Type B pancreatic cell (in vitro differentiated cells): ENCODE measurements around the gene TRIO. TPM values are rescaled to one million over a fixed set of nuclear protein-coding genes. Genes with fewer than 3 reads are reported as not detected.
A peak's percentile ranks its signal among the peaks of the same experiment; 100 is the strongest.

Source experiments
- DNase-seq: peaks from one replicate; pipeline ENCODE4 v3.0.0; 2021; ENCODE audit warnings: mixed read lengths; ENCODE audit not compliant: unreplicated experiment; ENCODE audit errors: extremely low spot score
- H3K27ac Mint-ChIP-seq: 2 replicates; pipeline ENCODE4 v1.8.0; 2021; ENCODE audit warnings: mild to moderate bottlenecking, mixed read lengths
- H3K27me3 Mint-ChIP-seq: 2 replicates; pipeline ENCODE4 v1.8.0; 2021; ENCODE audit warnings: mixed read lengths
- H3K36me3 Mint-ChIP-seq: 2 replicates; pipeline ENCODE4 v1.8.0; 2021; ENCODE audit warnings: mixed read lengths
- H3K4me1 Mint-ChIP-seq: one replicate; pipeline ENCODE4 v1.8.0; 2021; ENCODE audit warnings: mixed read lengths; ENCODE audit not compliant: unreplicated experiment
- H3K4me3 Mint-ChIP-seq: 2 replicates; pipeline ENCODE4 v1.8.0; 2021; ENCODE audit warnings: mild to moderate bottlenecking, mixed read lengths
- H3K9me3 Mint-ChIP-seq: 2 replicates; pipeline ENCODE4 v1.8.0; 2021; ENCODE audit warnings: mixed read lengths
- total RNA-seq: library from RNA; stranded (reverse); gene quantifications from 2 replicates; pipeline ENCODE4 v1.2.1, GENCODE V29; 2021; ENCODE audit warnings: low replicate concordance
- TF ChIP-seq, protein P1 (sequence below): fragments of 200-600 bp; sonication (generic); conservative IDR thresholded peaks from 2 replicates; pipeline ENCODE4 v1.5.0; 2021; ENCODE audit warnings: antibody characterized with exemption, mild to moderate bottlenecking

TRIO gene
- total RNA-seq, 1 donor from 2014 or later = 145 TPM

DNA sequence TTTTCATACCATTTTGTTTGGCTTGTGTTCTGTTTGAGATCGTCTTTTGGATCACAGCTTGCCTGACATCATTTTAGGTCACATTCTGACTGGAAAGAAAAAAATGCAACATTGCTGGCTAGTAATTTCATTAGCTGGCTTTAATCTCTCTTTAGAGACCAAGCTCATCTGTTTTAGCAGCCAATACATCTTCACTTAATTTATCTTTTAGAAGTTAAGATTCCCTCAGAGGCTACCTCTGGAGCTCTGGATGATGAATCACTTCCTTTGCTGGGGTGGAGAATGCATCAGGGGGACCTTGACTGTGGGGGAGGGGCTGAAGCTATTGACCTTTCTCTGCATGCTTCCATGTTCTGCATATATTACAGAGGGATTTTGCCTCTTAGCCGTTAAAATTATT is 256.9 kb downstream of the TRIO start:
- TF ChIP-seq, protein P1, sequence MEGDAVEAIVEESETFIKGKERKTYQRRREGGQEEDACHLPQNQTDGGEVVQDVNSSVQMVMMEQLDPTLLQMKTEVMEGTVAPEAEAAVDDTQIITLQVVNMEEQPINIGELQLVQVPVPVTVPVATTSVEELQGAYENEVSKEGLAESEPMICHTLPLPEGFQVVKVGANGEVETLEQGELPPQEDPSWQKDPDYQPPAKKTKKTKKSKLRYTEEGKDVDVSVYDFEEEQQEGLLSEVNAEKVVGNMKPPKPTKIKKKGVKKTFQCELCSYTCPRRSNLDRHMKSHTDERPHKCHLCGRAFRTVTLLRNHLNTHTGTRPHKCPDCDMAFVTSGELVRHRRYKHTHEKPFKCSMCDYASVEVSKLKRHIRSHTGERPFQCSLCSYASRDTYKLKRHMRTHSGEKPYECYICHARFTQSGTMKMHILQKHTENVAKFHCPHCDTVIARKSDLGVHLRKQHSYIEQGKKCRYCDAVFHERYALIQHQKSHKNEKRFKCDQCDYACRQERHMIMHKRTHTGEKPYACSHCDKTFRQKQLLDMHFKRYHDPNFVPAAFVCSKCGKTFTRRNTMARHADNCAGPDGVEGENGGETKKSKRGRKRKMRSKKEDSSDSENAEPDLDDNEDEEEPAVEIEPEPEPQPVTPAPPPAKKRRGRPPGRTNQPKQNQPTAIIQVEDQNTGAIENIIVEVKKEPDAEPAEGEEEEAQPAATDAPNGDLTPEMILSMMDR = no peak
- DNase-seq = no peak
- H3K27me3 Mint-ChIP-seq = no peaks in the 10 kb centered on the region
- no peak overlapping the region for H3K4me3 Mint-ChIP-seq
- H3K9me3 Mint-ChIP-seq = no peaks in the 10 kb centered on the region
- H3K27ac Mint-ChIP-seq = no peak overlapping the region
- peaks cover 26% of the 10 kb centered on the region for H3K4me1 Mint-ChIP-seq
- peaks cover 31% of the 10 kb centered on the region for H3K36me3 Mint-ChIP-seq

- no peak overlapping the region for H3K27ac Mint-ChIP-seq
- H3K4me3 Mint-ChIP-seq = no peak overlapping the region
- H3K27me3 Mint-ChIP-seq = no peaks in the 10 kb centered on the region
- DNase-seq = no peak
- peaks cover 36% of the 10 kb centered on the region for H3K36me3 Mint-ChIP-seq
- H3K9me3 Mint-ChIP-seq = no peaks in the 10 kb centered on the region
- H3K4me1 Mint-ChIP-seq = peaks cover 31% of the 10 kb centered on the region
- TF ChIP-seq, protein P1 = no peak
These were observed 257.5 kb downstream of the TRIO start for GRCh38 chr5:14400611-14401010.

DNA sequence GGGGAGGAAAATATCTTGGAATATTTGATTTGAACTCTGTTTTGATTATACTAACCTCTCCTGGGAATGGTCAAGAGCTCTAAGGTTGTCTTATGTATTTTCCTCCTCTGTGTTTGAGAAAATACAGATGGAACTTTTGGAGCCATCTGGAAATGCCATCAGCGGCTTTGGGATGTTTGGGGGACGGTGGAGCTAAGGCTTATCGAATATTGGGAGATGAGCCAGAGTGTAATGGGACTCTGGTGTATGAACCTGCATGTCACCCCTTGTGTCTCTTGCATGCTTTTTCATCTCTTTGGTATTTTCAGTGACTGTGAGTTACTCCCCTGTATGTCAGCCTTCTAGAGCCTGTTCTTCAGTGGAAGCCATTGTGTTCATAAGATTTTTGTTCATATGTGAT is 258.5 kb downstream of the TRIO start:
- no peak overlapping the region for H3K4me3 Mint-ChIP-seq
- peaks cover 42% of the 10 kb centered on the region for H3K36me3 Mint-ChIP-seq
- TF ChIP-seq, protein P1 = no peak
- peaks cover 32% of the 10 kb centered on the region for H3K4me1 Mint-ChIP-seq
- no peak overlapping the region for H3K27ac Mint-ChIP-seq
- no peaks in the 10 kb centered on the region for H3K27me3 Mint-ChIP-seq
- no peaks in the 10 kb centered on the region for H3K9me3 Mint-ChIP-seq
- no peak for DNase-seq

- Mint-ChIP-seq H3K4me3 (no peak overlapping the region), H3K4me1 (peaks cover 32% of the 10 kb centered on the region)
These were observed 259.3 kb downstream of the TRIO start for GRCh38 chr5:14402424-14402823.

DNA sequence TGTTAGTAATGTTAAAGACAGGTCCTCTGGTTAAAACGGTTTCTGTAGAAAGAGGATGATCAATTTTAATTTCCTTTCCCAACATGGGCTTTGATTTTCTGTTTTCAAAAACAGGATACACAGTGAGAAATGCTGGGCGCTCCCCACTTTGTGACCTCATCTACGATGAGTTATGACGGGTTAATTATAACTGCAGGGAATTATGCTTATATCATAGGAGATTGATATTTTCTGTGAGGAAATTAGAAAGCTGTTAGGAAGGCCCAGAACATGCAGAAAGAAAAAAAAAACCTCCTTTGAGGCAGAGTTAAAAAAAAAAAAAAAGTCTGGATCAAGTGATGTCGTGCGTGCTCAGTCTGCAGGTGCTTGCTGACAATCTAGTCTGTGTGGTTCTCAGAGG is 261.6 kb downstream of the TRIO start:
- peaks cover 50% of the 10 kb centered on the region for H3K36me3 Mint-ChIP-seq
- peaks cover 28% of the 10 kb centered on the region for H3K4me1 Mint-ChIP-seq
- TF ChIP-seq, protein P1 = no peak
- no peaks in the 10 kb centered on the region for H3K27me3 Mint-ChIP-seq
- H3K27ac Mint-ChIP-seq = peak overlapping the region; percentile 74
- no peak for DNase-seq
- peak overlapping the region; percentile 8 for H3K4me3 Mint-ChIP-seq
- no peaks in the 10 kb centered on the region for H3K9me3 Mint-ChIP-seq

More at GRCh38 chr5:14402424-14402823, 259.3 kb downstream of the TRIO start:
- Mint-ChIP-seq H3K27me3 (no peaks in the 10 kb centered on the region), H3K27ac (no peak overlapping the region), H3K36me3 (peaks cover 42% of the 10 kb centered on the region), H3K9me3 (no peaks in the 10 kb centered on the region)
- TF ChIP-seq, protein P1 = no peak
- no peak for DNase-seq

DNA sequence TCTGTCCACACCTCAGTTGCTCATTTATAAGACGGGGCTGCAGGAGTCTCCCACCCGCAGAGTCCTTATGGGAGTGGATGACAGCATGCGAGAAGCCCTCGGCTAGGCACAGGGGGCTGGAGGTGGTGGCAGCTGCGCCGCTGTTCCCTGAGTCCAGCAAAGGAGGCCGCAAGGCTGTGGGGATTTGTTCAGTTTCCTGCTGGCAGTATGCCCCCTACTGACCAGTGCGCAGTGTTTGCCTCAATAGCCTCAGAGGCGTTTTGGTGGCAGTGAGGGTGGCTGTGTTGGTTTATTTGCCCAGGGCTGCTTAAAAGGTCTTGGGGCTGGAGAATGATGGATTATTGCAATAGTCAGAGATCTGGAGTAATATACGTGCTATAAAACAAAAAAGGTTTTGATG is 262.1 kb downstream of the TRIO start:
- H3K27ac Mint-ChIP-seq = peak overlapping the region; percentile 74
- H3K36me3 Mint-ChIP-seq = peaks cover 52% of the 10 kb centered on the region
- H3K27me3 Mint-ChIP-seq = no peaks in the 10 kb centered on the region
- peak overlapping the region; percentile 17 for H3K4me3 Mint-ChIP-seq
- no peak for DNase-seq
- peaks cover 28% of the 10 kb centered on the region for H3K4me1 Mint-ChIP-seq
- TF ChIP-seq, protein P1 = peak; percentile 61
- no peaks in the 10 kb centered on the region for H3K9me3 Mint-ChIP-seq
